HG03354 (cell line): ENCODE measurements around the gene SLC38A9.
"Not testable (repeated sequence)": the region's sequence is repeated elsewhere in the genome, so short reads cannot be mapped to it uniquely, and the experiment has no call there.

ENCODE experiments used
- ATAC-seq: cut with Tn5 transposase; IDR thresholded peaks from one replicate; pipeline ENCODE4 v1.9.1; 2021; ENCODE audit warnings: mild to moderate bottlenecking; ENCODE audit not compliant: unreplicated experiment, poor library complexity, severe bottlenecking

Gene SLC38A9

GRCh38 chr5:55621229-55621628 is 90.9 kb downstream of the SLC38A9 start:
- no peak for ATAC-seq

GRCh38 chr5:55620766-55621160 is 91.4 kb downstream of the SLC38A9 start:
- no peak for ATAC-seq

GRCh38 chr5:55620009-55620765 is 91.9 kb downstream of the SLC38A9 start:
- no peak for ATAC-seq

GRCh38 chr5:55618318-55618717 is 93.8 kb downstream of the SLC38A9 start:
- ATAC-seq, result no peak

GRCh38 chr5:55613112-55613868 is 98.8 kb downstream of the SLC38A9 start:
- no peak for ATAC-seq

- no peak for ATAC-seq
Measured at GRCh38 chr5:55610542-55610941, 101.6 kb downstream of the SLC38A9 start.

GRCh38 chr5:55609413-55609812 is 102.7 kb downstream of the SLC38A9 start:
- no peak for ATAC-seq

GRCh38 chr5:55608595-55609349 is 103.4 kb downstream of the SLC38A9 start:
- no peak for ATAC-seq

- not testable (repeated sequence) for ATAC-seq
Measured at GRCh38 chr5:55607309-55607708, 104.8 kb downstream of the SLC38A9 start.

- no peak for ATAC-seq
Measured at GRCh38 chr5:55604611-55605067, 107.5 kb downstream of the SLC38A9 start.

GRCh38 chr5:55603922-55604321 is 108.2 kb downstream of the SLC38A9 start:
- ATAC-seq, result no peak

GRCh38 chr5:55601628-55602027 is 110.5 kb downstream of the SLC38A9 start:
- no peak for ATAC-seq

- ATAC-seq, result no peak
Measured at GRCh38 chr5:55601204-55601618, 110.9 kb downstream of the SLC38A9 start.

GRCh38 chr5:55600497-55601203 is 111.5 kb downstream of the SLC38A9 start:
- ATAC-seq, result no peak

- ATAC-seq, result no peak
Measured at GRCh38 chr5:55600086-55600485, 112.0 kb downstream of the SLC38A9 start.

GRCh38 chr5:55599148-55600050 is 112.7 kb downstream of the SLC38A9 start:
- no peak for ATAC-seq

- ATAC-seq, result no peak
Measured at GRCh38 chr5:55597014-55597981, 114.8 kb downstream of the SLC38A9 start.

GRCh38 chr5:55594671-55595070 is 117.5 kb downstream of the SLC38A9 start:
- ATAC-seq, result no peak
